K562 (cell line): ENCODE data around the gene CALML3. TPM values are rescaled to one million over a fixed set of nuclear protein-coding genes. Genes with fewer than 3 reads are reported as not detected.
A peak's percentile ranks its signal among the peaks of the same experiment; 100 is the strongest.

Experiments
- GABPB1 ChIP-seq: sonication (generic); formaldehyde crosslinking; IDR thresholded peaks from 2 replicates; pipeline ENCODE4 v1.8.0; 2022; ENCODE audit warnings: mild to moderate bottlenecking, missing genetic modification reagents
- HDAC1 ChIP-seq, 2 experiments: fragments of 450-650 bp; IDR thresholded peaks; 2 replicates each; pipeline ENCODE4 v1.6.1; 2016 to 2017; ENCODE audit warnings: inconsistent platforms in 1 of 2, mild to moderate bottlenecking in 1 of 2, moderate library complexity in 1 of 2
- KDM4B ChIP-seq, 2 experiments: fragments of 450-650 bp in 1 of 2; sonication (generic) in 1 of 2; IDR thresholded peaks; 2 replicates each; pipeline ENCODE4 v1.6.1; 2016 to 2017; ENCODE audit warnings: borderline replicate concordance in 2 of 2, antibody characterized with exemption in 1 of 2, low read depth in 1 of 2, mild to moderate bottlenecking in 1 of 2
- KLF16 ChIP-seq: IDR thresholded peaks from 2 replicates; pipeline ENCODE4 v1.6.1; 2016; ENCODE audit warnings: antibody characterized with exemption
- MYC ChIP-seq, 2 experiments: fragments of 250-450 bp in 1 of 2; sonication (Bioruptor Pico) in 1 of 2; IDR thresholded peaks; 2 replicates each; pipeline versions ENCODE4 v1.5.1 to v1.6.1; 2012 to 2021; ENCODE audit warnings: low read depth in 2 of 2, borderline replicate concordance in 1 of 2, improper control_type of control experiment in 1 of 2, low read length in 1 of 2, mild to moderate bottlenecking in 1 of 2, moderate library complexity in 1 of 2
- MYNN ChIP-seq, 2 experiments: sonication (generic); formaldehyde crosslinking in 1 of 2; IDR thresholded peaks; 2 replicates each; pipeline versions ENCODE4 v1.5.0 to v1.6.1; 2016 to 2020; ENCODE audit warnings: antibody characterized with exemption in 1 of 2, missing genetic modification reagents in 1 of 2
- NBN ChIP-seq: fragments of 450-650 bp; IDR thresholded peaks from 2 replicates; pipeline ENCODE4 v1.6.1; 2016; ENCODE audit warnings: low read depth, mild to moderate bottlenecking
- NONO ChIP-seq, 2 experiments: fragments of 200-400 bp in 1 of 2; fragments of 450-650 bp in 1 of 2; formaldehyde crosslinking in 1 of 2; IDR thresholded peaks; 2 replicates each; pipeline ENCODE4 v1.6.1; 2017; ENCODE audit warnings: low read depth in 2 of 2, mild to moderate bottlenecking in 2 of 2, moderate library complexity in 2 of 2, low read length in 1 of 2
- POLR2H ChIP-seq: IDR thresholded peaks from 2 replicates; pipeline ENCODE4 v1.6.1; 2016; ENCODE audit warnings: missing genetic modification characterization, low read depth, mild to moderate bottlenecking, control low read depth, missing compliant biosample characterization, moderate library complexity
- PURB ChIP-seq: sonication (generic); formaldehyde crosslinking; IDR thresholded peaks from 2 replicates; pipeline ENCODE4 v1.9.0; 2021; ENCODE audit warnings: low read depth, mild to moderate bottlenecking, missing genetic modification reagents
- RNF2 ChIP-seq: sonication (generic); IDR thresholded peaks from 2 replicates; pipeline ENCODE4 v1.6.1; 2016
- SIN3A ChIP-seq, 2 experiments: fragments of 150-350 bp in 1 of 2; IDR thresholded peaks; 2 replicates each; pipeline ENCODE4 v1.6.1; 2011 to 2016; ENCODE audit warnings: borderline replicate concordance in 2 of 2, low read depth in 2 of 2, low read length in 2 of 2, mild to moderate bottlenecking in 2 of 2, moderate library complexity in 2 of 2; ENCODE audit not compliant: control insufficient read depth in 1 of 2
- SP1 ChIP-seq: sonication (generic); formaldehyde crosslinking; IDR thresholded peaks from 2 replicates; pipeline ENCODE4 v1.8.1; 2022; ENCODE audit warnings: mild to moderate bottlenecking, missing genetic modification reagents
- TEAD4 ChIP-seq, 2 experiments: sonication (generic) in 1 of 2; formaldehyde crosslinking in 1 of 2; IDR thresholded peaks; 2 replicates each; pipeline versions ENCODE4 v1.6.1 to v1.8.0; 2012 to 2022; ENCODE audit warnings: borderline replicate concordance in 1 of 2, inconsistent platforms in 1 of 2, low read length in 1 of 2, mild to moderate bottlenecking in 1 of 2, missing genetic modification reagents in 1 of 2
- U2AF1 ChIP-seq: fragments of 200-400 bp; formaldehyde crosslinking; optimal IDR thresholded peaks from 2 replicates; pipeline ENCODE3; 2017; ENCODE audit warnings: mild to moderate bottlenecking, low read depth, low read length, moderate library complexity
- ZC3H4 ChIP-seq: sonication (generic); formaldehyde crosslinking; IDR thresholded peaks from 2 replicates; pipeline ENCODE4 v1.9.0; 2021; ENCODE audit warnings: missing genetic modification reagents, borderline replicate concordance
- ZNF124 ChIP-seq: sonication (generic); formaldehyde crosslinking; IDR thresholded peaks from 2 replicates; pipeline ENCODE4 v1.8.1; 2022; ENCODE audit warnings: missing genetic modification reagents
- ZNF146 ChIP-seq: IDR thresholded peaks from one replicate; pipeline ENCODE4 v1.6.1; 2018; ENCODE audit warnings: missing compliant biosample characterization; ENCODE audit not compliant: unreplicated experiment
- ZNF561 ChIP-seq: fragments of 450-650 bp; formaldehyde crosslinking; conservative IDR thresholded peaks from 2 replicates; pipeline ENCODE4 v1.4.0; 2020; ENCODE audit warnings: mild to moderate bottlenecking, moderate library complexity
- ZNF766 ChIP-seq: fragments of 200-800 bp; sonication (Bioruptor generic); conservative IDR thresholded peaks from 2 replicates; pipeline ENCODE4 v1.6.1; 2016; ENCODE audit warnings: missing genetic modification characterization, missing compliant biosample characterization
- polyA plus RNA-seq, 8 experiments: library from polyadenylated mRNA; depleted of rRNA in 4 of 8; stranded (reverse) in 5 of 8; unstranded in 3 of 8; fragments of >200 nt; fragmentation: Nextera tagmentation in 2 of 8; fragmentation: Illumina TruSeq in 1 of 8; extraction: Ambion mirVana in 2 of 8; extraction: Trizol in 1 of 8; gene quantifications; 2 replicates each; pipeline versions ENCODE4 v1.2.1 to v1.2.3, GENCODE V29; 2011 to 2014; ENCODE audit warnings: inconsistent platforms in 1 of 8, missing spikeins in 1 of 8
- total RNA-seq, 7 experiments: library from RNA; depleted of rRNA in 6 of 7; stranded (reverse); fragments of >200 nt in 6 of 7; fragmentation: Illumina TruSeq in 2 of 7; extraction: Trizol in 2 of 7; gene quantifications; 2 replicates each; pipeline versions ENCODE4 v1.2.1 to v1.2.3, GENCODE V29; 2011 to 2021; ENCODE audit warnings: low replicate concordance in 1 of 7
- TF ChIP-seq, protein P1 (sequence below): sonication (generic); formaldehyde crosslinking; IDR thresholded peaks from 2 replicates; pipeline ENCODE4 v1.8.0; 2023; ENCODE audit warnings: mild to moderate bottlenecking, missing genetic modification reagents
- TF ChIP-seq, protein P2 (sequence below): fragments of 450-650 bp; IDR thresholded peaks from 2 replicates; pipeline ENCODE4 v1.6.1; 2016; ENCODE audit warnings: low read depth, mild to moderate bottlenecking, moderate library complexity
- TF ChIP-seq, protein P3 (sequence below): IDR thresholded peaks from 2 replicates; pipeline ENCODE4 v1.6.1; 2011; ENCODE audit not compliant: insufficient read length; ENCODE audit errors: extremely low read depth

Gene CALML3
- total and polyA plus RNA-seq, 9 of the 15 experiments (the other 6 are each of a cell fraction or from before 2014, with no cell fraction given), result not detected

DNA sequence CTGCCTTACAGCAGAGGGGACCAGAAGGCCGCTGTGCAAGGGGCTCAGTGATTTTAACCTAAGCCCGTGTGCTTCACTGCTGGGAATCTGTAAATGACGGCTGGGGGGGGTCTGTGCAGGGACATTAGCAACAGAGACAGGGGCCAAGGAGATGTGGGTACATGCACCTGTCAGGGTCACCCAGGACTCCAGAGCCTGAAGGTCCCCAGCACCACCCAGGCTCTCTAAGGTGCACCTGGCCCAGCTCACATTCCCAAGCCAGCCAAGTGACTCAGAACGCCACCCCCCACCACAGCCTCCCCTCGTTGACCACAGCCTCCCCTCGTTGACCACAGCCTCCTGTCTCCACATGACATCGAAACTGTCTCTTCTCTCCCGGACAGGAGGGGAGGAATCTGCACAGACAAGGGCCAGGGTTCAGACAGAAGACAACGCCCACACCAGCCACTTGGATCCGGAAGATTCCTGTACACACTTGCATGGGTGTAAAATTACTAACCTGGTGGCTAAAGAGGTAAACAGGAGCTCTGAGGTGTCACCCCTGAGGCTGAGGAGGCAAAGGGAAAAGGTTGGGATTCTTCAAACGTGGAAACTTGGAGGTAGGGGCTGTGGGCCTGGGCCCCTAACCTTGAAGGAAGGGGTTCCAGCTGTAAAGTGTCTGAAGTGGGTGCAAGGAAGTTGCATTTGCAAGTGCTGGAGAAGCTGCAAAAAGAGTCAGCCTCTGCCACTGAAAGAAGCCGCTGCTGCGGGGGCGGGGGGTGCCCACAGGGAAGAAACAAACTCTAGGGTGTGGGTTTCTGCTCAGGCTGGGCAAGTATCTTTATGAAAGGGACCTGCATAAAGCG lies 27.0 kb downstream of the CALML3 start (continued):
- TF ChIP-seq TEAD4 (IDR thresholded peaks at IDR 0.05; ENCODE audit: low read length) (peak; percentile 76; the same call in 1 of the 2 replicates), TEAD4 (CRISPR knock-in tag; IDR thresholded peaks at IDR 0.05; ENCODE audit: borderline replicate concordance) (no peak), U2AF1 (no peak), HDAC1 (IDR thresholded peaks at IDR 0.05) (0 out of 4 replicates have a peak, but pooled peaks of 1 of the 2 experiments have one; percentile 21), ZNF124 (CRISPR knock-in tag) (no peak), ZNF766 (CRISPR knock-in tag) (0 out of 2 replicates have a peak, but pooled peaks have one; percentile 39), NONO (IDR thresholded peaks at IDR 0.05; ENCODE audit: low read depth in 2 of 2, low read length in 1 of 2) (no peak), KDM4B (IDR thresholded peaks at IDR 0.05; ENCODE audit: borderline replicate concordance in 2 of 2, low read depth in 1 of 2) (no peak), ZC3H4 (CRISPR knock-in tag) (no peak), ZNF561 (CRISPR knock-in tag) (no peak), KLF16 (peak; percentile 89), MYC (IDR thresholded peaks at IDR 0.05; ENCODE audit: low read depth, low read length) (no peak), MYC (CRISPR knock-in tag; IDR thresholded peaks at IDR 0.05; ENCODE audit: borderline replicate concordance, low read depth) (no peak), GABPB1 (CRISPR knock-in tag) (0 out of 2 replicates have a peak, but pooled peaks have one; percentile 21), PURB (CRISPR knock-in tag) (no peak), SP1 (CRISPR knock-in tag) (peak; percentile 65; the same call in 1 of the 2 replicates), MYNN (IDR thresholded peaks at IDR 0.05) (0 out of 2 replicates have a peak, but pooled peaks have one; percentile 15), MYNN (CRISPR knock-in tag; IDR thresholded peaks at IDR 0.05) (no peak), RNF2 (peak; percentile 94; the same call in 1 of the 2 replicates), ZNF146 (CRISPR knock-in tag) (no peak), SIN3A (IDR thresholded peaks at IDR 0.05; ENCODE audit: borderline replicate concordance in 2 of 2, control insufficient read depth in 1 of 2, low read depth in 2 of 2, low read length in 2 of 2) (no peak), POLR2H (tag) (no peak), NBN (peak; percentile 44; the same call in 1 of the 2 replicates)
- TF ChIP-seq, protein P1, sequence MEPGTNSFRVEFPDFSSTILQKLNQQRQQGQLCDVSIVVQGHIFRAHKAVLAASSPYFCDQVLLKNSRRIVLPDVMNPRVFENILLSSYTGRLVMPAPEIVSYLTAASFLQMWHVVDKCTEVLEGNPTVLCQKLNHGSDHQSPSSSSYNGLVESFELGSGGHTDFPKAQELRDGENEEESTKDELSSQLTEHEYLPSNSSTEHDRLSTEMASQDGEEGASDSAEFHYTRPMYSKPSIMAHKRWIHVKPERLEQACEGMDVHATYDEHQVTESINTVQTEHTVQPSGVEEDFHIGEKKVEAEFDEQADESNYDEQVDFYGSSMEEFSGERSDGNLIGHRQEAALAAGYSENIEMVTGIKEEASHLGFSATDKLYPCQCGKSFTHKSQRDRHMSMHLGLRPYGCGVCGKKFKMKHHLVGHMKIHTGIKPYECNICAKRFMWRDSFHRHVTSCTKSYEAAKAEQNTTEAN (CRISPR knock-in tag), result no peak
- TF ChIP-seq, protein P2, sequence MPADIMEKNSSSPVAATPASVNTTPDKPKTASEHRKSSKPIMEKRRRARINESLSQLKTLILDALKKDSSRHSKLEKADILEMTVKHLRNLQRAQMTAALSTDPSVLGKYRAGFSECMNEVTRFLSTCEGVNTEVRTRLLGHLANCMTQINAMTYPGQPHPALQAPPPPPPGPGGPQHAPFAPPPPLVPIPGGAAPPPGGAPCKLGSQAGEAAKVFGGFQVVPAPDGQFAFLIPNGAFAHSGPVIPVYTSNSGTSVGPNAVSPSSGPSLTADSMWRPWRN, result peak; percentile 71; the same call in 1 of the 2 replicates
- TF ChIP-seq, protein P3, sequence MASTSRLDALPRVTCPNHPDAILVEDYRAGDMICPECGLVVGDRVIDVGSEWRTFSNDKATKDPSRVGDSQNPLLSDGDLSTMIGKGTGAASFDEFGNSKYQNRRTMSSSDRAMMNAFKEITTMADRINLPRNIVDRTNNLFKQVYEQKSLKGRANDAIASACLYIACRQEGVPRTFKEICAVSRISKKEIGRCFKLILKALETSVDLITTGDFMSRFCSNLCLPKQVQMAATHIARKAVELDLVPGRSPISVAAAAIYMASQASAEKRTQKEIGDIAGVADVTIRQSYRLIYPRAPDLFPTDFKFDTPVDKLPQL, result no peak
